Measurements from ENCODE around the gene SUN1. TPM values are rescaled to one million over a fixed set of nuclear protein-coding genes. Genes with fewer than 3 reads are reported as not detected.

SUN1 gene
- total and polyA plus RNA-seq, 7 donors, result 52.5 to 159 (median 132) TPM

DNA sequence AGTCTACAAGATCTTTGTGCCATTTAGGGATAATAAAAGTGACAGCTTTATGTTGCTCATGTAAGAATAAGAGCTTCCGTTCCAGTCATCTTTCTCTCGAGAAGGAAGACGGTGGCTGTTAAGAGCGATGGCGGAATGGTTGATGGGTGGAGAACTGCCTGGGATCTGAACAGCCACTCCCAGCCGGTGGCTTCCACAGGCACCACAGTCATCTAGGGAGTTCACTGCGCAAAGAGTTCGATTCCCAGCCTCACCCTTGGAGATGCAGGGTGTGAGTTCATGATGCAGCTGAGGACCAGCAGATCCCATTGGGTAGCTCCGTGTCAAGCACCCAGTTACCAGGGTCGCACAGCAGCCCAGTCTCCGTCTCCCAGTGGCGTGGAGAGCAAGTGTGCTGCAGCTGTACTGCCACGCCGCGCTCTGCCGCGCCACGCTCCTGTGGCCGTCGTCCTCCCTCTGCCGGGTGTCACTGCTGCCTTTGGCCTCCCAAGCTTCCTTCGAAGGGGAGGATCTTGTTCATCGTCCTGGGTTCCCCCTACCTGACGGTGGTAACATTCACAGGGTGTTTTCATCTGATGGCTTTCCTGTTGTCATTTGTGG is 7.8 kb downstream of the SUN1 start:
- DNase-seq, result no peak
- peaks cover 0 to 67% of the 10 kb centered on the region in 2 donors for H3K36me3 ChIP-seq (ENCODE audit: insufficient read depth in 1 of 2, low read depth in 1 of 2)
- H3K27ac ChIP-seq, result no peak overlapping the region
- no peak overlapping the region for H3K4me3 ChIP-seq
- H3K4me1 ChIP-seq, result peaks cover 39% of the 10 kb centered on the region
- 90 to 91% (median 90%) methylated on average over 24 of the region's 24 CpGs for WGBS, 3 donors
- no peaks in the 10 kb centered on the region for H3K27me3 ChIP-seq (ENCODE audit: insufficient read depth in 3 of 3, low read length in 2 of 3)
- TF ChIP-seq, protein P1, sequence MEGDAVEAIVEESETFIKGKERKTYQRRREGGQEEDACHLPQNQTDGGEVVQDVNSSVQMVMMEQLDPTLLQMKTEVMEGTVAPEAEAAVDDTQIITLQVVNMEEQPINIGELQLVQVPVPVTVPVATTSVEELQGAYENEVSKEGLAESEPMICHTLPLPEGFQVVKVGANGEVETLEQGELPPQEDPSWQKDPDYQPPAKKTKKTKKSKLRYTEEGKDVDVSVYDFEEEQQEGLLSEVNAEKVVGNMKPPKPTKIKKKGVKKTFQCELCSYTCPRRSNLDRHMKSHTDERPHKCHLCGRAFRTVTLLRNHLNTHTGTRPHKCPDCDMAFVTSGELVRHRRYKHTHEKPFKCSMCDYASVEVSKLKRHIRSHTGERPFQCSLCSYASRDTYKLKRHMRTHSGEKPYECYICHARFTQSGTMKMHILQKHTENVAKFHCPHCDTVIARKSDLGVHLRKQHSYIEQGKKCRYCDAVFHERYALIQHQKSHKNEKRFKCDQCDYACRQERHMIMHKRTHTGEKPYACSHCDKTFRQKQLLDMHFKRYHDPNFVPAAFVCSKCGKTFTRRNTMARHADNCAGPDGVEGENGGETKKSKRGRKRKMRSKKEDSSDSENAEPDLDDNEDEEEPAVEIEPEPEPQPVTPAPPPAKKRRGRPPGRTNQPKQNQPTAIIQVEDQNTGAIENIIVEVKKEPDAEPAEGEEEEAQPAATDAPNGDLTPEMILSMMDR (IDR thresholded peaks at IDR 0.05), result no peak
- intact Hi-C loops (cut with DNase I), result no loop called here
- H3K9me3 ChIP-seq, result no peaks in the 10 kb centered on the region
- no peak for ATAC-seq

GRCh38 chr7:841943-842342 is 9.7 kb downstream of the SUN1 start:
- ATAC-seq (no peak), DNase-seq (no peak)
- Histone ChIP-seq H3K4me3 (no peak overlapping the region), H3K27ac (no peak overlapping the region), H3K4me1 (peaks cover 20% of the 10 kb centered on the region), H3K27me3 (ENCODE audit: insufficient read depth in 3 of 3, low read length in 2 of 3) (no peaks in the 10 kb centered on the region), H3K9me3 (no peaks in the 10 kb centered on the region), H3K36me3 (ENCODE audit: insufficient read depth in 1 of 2, low read depth in 1 of 2) (peaks cover 0 to 80% of the 10 kb centered on the region in 2 donors)
- TF ChIP-seq, protein P1 (IDR thresholded peaks at IDR 0.05), result no peak
- intact Hi-C loops (cut with DNase I), result no loop called here
- 81 to 88% (median 87%) methylated on average over 16 of the region's 16 CpGs for WGBS, 3 donors

- Histone ChIP-seq H3K27ac (no peak overlapping the region), H3K36me3 (ENCODE audit: insufficient read depth in 1 of 2, low read depth in 1 of 2) (peaks cover 0 to 80% of the 10 kb centered on the region in 2 donors), H3K4me1 (peaks cover 14% of the 10 kb centered on the region), H3K4me3 (no peak overlapping the region), H3K9me3 (no peaks in the 10 kb centered on the region), H3K27me3 (ENCODE audit: insufficient read depth in 3 of 3, low read length in 2 of 3) (no peaks in the 10 kb centered on the region)
- DNase-seq (no peak), ATAC-seq (no peak)
- WGBS, 3 donors, result 51 to 63% (median 57%) methylated on average over 8 of the region's 8 CpGs
- TF ChIP-seq, protein P1 (IDR thresholded peaks at IDR 0.05), result no peak
- intact Hi-C loops (cut with DNase I), result no loop called here
These were observed 10.3 kb downstream of the SUN1 start for GRCh38 chr7:842431-843031.

DNA sequence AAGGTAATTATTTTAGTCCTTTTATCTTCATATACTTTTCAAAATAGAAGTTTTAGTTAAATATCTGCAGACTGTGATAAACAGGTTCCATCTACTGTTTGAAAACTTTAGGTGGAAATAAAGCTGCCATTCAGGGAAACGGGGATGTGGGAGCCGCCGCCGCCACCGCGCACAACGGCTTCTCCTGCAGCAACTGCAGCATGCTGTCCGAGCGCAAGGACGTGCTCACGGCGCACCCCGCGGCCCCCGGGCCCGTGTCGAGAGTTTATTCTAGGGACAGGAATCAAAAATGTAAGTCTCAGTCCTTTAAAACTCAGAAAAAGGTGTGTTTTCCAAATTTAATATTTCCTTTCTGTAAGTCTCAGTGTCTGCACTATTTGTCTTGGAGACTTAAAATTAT is 11.0 kb downstream of the SUN1 start:
- H3K9me3 ChIP-seq, result no peaks in the 10 kb centered on the region
- DNase-seq (no peak), ATAC-seq (no peak)
- no peaks in the 10 kb centered on the region for H3K27me3 ChIP-seq (ENCODE audit: insufficient read depth in 3 of 3, low read length in 2 of 3)
- WGBS, 3 donors, result 93 to 95% (median 94%) methylated on average over 17 of the region's 17 CpGs
- peaks cover 7% of the 10 kb centered on the region for H3K4me1 ChIP-seq
- H3K36me3 ChIP-seq (ENCODE audit: insufficient read depth in 1 of 2, low read depth in 1 of 2), result peaks cover 0 to 73% of the 10 kb centered on the region in 2 donors
- no peak overlapping the region for H3K4me3 ChIP-seq
- intact Hi-C loops (cut with DNase I), result no loop called here
- TF ChIP-seq, protein P1 (IDR thresholded peaks at IDR 0.05), result no peak
- H3K27ac ChIP-seq, result no peak overlapping the region

All from psoas muscle (tissue), 8 donors.